GM19043 (cell line): ENCODE data around the gene CIART.

Experiments
- ATAC-seq: cut with Tn5 transposase; IDR thresholded peaks from one replicate; pipeline ENCODE4 v1.9.1; 2021; ENCODE audit warnings: low read depth; ENCODE audit not compliant: unreplicated experiment

Gene CIART

DNA sequence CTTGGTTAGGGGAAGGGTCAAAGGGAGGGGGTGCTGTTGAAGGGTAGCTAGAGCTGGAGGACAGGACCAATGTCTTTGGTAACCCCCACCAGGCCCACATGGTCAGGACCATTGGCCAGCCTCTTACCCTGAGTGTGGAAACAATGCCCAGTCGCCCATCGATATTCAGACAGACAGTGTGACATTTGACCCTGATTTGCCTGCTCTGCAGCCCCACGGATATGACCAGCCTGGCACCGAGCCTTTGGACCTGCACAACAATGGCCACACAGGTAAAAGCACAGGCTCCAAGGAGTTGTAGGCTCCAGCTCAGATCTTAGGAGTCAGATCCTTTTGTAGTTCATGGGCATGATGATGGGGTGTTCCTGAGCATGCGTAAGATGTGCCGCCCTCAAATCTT, 21.0 kb upstream of the CIART start:
- no peak for ATAC-seq

GRCh38 chr1:150262388-150263320, 19.7 kb upstream of the CIART start:
- no peak for ATAC-seq

- ATAC-seq: no peak
These were observed 18.8 kb upstream of the CIART start for GRCh38 chr1:150263549-150263948.

GRCh38 chr1:150267896-150268295, 14.5 kb upstream of the CIART start:
- ATAC-seq: no peak

GRCh38 chr1:150268340-150268704, 14.0 kb upstream of the CIART start:
- ATAC-seq: no peak

- ATAC-seq: peak; percentile 92
These were observed 13.5 kb upstream of the CIART start, which contains the start of gene APH1A for GRCh38 chr1:150268705-150269403. Gene APH1A, minus strand, starts transcription at chr1:150269016. Its CDS starts 206 bp downstream, at chr1:150268810.

DNA sequence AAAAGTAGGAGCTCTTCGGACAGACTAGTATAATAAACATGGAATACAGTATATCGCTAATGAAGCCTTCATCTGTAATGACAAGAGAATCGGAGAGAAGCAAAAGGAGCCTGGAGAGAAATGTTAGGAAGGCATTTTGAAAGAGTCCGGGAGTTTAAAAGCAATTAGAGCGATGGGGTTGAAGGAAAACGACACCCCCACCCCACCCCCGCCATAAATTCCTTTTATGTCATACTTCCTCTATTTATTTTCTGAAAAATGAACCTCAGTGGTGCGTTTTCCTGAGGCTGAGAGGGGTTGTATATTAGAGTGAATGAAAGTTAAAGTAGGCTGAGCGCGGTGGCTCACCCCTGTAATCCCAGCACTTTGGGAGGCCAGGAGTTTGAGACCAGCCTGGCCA, 12.9 kb upstream of the CIART start:
- ATAC-seq: no peak

GRCh38 chr1:150271291-150271959, 10.9 kb upstream of the CIART start:
- ATAC-seq: no peak

DNA sequence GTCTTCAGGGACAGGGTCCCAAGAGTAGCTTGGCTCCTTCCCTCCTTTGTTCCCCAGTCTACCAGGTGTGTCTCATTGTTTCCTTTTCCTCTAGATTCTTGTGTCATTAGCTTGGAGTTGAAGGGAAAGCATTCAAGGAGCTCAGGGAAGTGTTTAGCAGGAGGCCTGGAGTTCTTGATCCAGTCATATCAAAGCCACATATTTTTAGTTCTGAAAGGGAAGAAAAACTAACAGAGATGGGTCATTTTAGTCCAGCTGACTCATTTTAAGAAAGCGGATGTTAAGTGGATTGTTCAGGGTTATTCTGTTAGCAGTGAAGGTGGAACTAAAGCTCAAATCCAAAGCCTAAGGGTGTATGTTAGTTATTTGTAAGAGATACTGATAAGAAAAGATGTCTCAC, 9.0 kb upstream of the CIART start:
- ATAC-seq: no peak

- no peak for ATAC-seq
These were observed 2.1 kb upstream of the CIART start for GRCh38 chr1:150280138-150280707.

- no peak for ATAC-seq
These were observed 1.1 kb upstream of the CIART start for GRCh38 chr1:150281221-150281757.

DNA sequence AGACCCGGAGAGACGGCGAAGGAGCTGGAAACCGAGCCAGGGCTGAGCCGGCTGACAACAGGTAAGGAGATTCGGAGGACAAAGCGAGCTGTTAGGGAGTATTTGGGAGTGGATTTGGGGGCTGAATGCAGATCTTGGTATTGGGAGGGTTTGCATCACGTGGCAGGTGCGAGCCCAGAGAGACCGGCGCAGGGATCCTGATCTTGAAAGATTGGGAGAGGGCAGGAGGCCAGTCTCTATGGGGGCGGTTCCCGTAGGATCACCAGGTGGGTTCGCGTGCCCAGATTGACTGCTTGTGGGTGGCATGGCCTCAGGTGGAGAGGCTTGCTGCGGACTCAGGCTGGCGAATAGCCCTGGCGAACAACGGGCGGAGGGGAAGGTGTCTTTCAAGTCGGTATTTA, 204 bp downstream of the CIART start:
- ATAC-seq: no peak

DNA sequence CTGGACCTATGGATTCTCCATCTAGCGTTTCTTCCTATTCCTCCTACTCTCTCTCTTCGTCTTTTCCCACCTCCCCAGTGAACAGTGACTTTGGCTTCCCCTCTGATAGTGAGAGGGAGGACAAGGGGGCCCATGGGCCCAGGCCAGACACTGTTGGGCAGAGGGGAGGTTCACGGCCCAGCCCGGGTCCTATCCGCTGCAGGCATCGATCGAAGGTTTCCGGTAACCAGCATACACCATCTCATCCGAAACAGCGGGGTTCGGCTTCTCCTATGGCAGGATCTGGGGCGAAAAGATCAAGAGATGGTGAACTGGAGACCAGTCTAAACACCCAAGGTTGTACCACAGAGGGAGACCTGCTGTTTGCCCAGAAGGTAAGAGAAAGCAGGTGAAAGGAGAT, 906 bp downstream of the CIART start:
- no peak for ATAC-seq

- ATAC-seq: no peak
These were observed 6.0 kb downstream of the CIART start for GRCh38 chr1:150288382-150288781.

DNA sequence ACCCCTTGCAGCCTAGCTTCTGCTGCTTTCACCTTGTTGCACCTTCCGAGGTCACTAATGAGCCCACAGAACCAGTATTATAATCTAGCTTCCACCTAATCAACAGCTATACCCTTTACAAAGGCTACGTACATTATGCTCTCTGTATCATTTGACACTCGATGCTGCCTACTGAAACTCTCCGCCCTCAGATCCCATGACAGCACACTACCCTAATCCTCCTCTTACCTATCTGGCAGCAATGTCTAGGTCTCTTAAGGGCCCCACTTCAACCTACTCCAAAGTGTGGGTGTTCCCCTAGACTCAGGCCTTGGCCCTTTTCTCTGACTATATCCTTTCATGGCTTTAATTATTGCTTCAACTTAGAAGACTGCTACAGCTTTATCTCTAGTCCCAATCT, 6.5 kb downstream of the CIART start:
- no peak for ATAC-seq

GRCh38 chr1:150293433-150294253, 11.3 kb downstream of the CIART start, which contains the start of gene MRPS21:
Gene MRPS21, plus strand, starts transcription at chr1:150293861. Its CDS starts 506 bp downstream, at chr1:150294367.
- ATAC-seq: peak; percentile 99

GRCh38 chr1:150295476-150295875, 13.1 kb downstream of the CIART start:
- ATAC-seq: no peak

- no peak for ATAC-seq
These were observed 17.4 kb downstream of the CIART start for GRCh38 chr1:150299716-150300115.

GRCh38 chr1:150302338-150302737, 20.0 kb downstream of the CIART start:
- no peak for ATAC-seq

DNA sequence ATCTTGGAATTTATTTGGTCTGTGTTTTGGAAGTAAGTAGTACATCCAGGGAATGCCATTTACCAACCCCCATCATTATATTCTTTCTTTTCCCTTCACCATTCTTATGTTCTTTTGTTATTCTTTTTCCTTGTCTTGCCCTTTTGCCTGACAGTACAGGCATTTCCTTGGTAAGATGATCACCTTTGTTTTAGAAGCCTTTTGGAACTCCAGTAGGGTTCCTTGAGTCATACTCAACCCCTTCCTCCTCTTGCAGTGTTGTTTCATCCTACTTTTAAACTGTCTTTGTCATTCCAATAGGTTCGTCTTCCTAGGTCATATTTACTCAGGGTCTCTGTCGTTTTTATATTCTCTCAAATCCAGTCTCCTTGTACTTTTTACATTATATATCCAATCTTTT, 20.5 kb downstream of the CIART start:
- ATAC-seq: no peak
